ENCODE data around the gene SMG1. TPM values are rescaled to one million over a fixed set of nuclear protein-coding genes. Genes with fewer than 3 reads are reported as not detected.

The SMG1 gene
- total RNA-seq, 1 donor from 2014 or later, result 49.5 TPM

DNA sequence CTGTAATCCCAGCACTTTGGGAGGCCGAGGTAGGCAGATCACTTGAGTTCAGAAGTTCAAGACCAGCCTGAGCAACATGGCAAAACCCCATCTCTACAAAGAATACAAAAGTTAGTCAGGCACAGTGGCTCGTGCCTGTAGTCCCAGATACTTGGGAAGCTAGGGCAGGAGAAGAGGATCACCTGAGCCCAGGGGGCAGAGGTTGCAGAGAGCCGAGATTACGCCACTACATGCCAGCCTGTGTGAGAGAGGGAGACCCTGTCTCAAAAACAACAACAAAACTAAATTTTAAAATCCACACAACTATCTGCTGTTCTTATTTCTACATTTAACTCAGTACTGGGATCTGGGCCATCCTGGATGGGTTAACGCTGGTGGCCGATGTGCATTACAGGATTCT is 83.6 kb downstream of the SMG1 start:
- ATAC-seq, result no peak

DNA sequence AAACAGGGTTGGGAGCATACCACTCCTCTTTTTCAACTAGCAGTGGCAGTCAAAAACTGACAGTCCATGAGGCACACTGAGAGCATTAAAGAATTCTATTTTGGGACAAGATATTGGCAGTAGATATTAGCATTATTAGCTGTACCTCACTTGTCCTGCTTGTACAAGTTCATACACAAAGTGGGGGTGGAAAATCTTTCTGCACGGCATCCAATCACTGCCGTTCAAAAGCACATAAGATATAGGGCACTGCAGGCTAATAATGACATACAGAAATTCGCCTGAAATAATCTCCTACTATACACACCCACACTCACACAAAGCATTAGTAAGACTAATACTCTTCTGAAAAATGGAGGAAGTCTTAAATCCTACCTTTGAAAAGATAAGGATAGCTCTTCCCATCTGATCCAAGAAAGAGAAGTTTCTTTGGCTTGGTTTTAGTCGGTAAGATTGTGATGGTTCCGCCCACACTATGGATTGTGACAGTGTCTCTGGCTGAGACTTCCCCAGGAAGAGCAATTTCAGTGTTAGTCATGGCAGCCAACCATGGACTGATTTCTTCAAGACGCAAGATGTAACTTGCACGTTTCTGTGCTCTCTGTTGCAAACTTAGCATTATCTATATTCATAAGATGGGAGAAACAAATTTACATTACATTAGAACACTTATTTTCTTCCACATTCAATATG is 84.2 kb downstream of the SMG1 start:
- peak; percentile 80 for ATAC-seq

DNA sequence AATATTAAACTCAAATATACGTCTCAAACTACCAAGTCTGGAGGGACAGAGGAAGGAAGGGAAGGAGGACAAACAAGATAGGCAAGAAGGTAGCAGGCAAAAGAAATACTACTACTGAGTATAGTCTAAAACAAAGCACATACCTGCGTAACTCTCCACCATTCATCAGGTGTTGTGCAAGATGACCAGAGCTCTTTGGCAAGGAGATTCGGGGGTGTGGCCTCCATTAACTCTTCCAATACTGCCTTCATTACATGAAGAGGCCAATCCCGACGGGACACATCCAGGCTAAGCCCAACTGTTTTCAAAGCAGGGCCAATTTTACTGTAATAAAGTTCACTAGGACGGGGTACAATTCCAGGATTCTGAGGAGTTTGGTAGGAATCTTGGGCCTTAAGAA is 86.7 kb downstream of the SMG1 start:
- peak; percentile 91 for ATAC-seq

DNA sequence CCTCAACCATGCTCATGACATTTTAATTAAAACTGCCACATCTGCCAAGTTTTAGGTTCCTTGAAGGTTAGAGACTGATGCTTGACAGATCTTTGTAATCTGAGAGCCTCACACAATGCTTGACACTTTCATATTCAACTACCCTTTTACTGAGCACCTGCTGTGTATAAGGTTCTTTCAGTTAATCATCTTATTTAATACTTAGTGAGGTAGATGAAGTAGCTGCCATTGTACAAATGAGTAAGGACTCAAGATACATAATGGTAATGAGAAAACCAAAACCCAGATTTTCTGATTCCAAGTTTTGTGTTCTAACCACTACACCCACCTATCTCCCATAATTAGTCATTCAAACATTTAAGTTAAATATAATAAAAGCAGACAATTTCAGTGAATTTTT is 89.5 kb downstream of the SMG1 start:
- no peak for ATAC-seq

DNA sequence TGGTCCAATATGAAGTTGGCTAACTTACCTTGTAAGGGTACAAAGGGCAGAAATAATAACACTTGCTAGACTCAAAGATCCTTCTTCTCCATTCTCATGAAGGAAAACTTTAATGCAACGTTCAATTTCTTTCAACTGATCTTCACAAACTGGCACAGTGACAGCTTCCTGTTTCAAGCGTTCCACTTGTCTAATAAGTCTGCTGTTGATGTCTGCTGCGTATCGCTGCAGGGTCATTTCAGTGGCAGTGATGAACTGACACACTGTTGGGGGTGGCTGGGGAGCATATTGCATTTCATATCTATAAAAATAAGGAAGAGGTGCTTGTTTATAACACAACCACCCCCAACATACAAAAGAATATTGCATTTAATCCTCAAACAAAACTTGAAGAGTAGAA is 91.3 kb downstream of the SMG1 start:
- no peak for ATAC-seq

DNA sequence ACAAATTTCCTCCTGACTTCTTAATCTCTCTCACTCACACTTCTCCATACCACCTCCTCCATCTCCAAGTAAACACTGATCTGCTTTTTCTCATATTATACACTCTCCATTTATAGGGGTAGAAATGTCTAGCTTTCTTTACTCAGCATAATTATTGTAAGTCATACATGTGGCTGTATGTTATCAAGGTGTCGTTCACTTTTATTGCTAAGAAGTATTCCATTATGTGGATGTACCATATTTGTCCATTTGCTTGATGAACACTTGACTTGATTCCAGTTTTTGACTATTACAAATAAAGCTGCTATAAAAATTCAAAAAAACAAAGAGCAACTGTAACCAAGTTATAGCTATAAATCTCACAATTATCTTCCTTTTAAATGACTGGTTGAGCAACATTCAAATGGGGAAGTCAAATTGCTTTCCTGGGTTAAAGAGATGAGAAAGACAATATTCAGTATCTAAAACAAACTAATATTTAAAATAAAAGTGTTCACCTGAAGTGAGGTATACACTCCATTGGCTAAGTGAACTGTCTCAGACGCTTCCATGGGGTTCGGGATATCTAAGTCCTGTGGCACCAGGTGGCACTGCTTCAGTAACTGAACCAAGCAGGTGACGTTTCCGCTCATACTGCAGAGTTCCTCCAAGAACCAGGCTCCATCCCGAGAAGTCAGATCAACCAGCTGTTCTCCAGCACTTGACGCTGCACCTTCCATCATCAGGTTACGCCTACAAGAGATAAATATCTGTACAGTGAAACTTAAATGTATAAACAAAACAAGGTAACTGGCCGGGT is 92.3 kb downstream of the SMG1 start:
- no peak for ATAC-seq

DNA sequence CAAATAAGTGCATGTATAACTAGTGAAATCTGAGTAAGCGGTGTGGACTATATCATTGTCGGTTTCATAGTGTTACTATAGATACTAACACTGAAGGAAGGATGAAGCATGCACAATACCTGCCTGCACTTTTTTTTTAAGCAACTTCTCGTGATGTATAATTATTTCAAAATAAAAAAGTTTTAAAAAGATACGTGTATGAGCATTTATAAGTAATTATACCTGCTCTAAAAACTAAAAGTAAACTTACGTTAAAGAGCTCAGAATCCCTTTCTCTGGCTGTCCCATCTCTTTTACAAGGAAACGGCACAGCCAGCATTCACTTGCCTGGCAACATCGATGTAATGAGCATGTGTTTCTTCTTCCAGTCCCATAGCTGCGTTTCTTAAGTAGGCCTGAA is 93.6 kb downstream of the SMG1 start:
- ATAC-seq, result no peak

DNA sequence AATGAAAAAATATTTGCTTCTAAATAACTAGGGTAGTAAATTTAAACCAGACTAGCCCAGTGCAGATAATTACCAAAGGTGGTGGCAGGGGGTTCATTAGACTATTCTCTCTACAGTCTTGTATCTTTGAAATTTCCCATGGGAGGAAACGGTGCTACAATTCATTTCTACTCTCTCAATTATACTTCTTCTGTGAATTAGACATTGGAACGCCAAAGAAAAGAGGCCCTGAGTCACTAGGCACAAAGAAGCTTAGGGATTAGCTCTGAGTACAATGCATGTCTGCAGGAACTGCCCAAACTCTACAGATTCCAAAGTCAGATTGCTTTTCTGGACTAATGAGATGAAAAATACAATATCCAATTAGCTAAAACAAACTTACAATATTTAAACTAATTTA is 94.2 kb downstream of the SMG1 start:
- peak; percentile 32 for ATAC-seq

DNA sequence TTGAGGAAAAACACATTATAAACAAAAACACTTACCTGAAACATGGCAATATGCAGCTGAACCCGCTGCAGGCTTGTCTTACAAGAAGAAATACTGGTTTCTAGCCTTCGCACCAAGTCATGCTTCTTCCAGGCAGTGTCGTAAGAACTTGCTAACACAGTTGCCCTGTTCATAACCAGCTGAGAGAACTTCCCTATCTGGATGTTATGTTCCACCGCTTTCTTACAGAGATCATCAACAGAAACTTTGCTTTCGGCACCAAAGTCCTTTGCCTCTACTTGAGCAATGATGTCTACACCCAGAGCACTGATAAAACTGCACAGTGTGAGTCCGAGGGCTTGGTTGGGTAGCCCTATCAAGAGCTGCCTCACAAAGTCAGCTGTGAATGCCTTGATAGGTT is 97.0 kb downstream of the SMG1 start:
- ATAC-seq, result no peak

DNA sequence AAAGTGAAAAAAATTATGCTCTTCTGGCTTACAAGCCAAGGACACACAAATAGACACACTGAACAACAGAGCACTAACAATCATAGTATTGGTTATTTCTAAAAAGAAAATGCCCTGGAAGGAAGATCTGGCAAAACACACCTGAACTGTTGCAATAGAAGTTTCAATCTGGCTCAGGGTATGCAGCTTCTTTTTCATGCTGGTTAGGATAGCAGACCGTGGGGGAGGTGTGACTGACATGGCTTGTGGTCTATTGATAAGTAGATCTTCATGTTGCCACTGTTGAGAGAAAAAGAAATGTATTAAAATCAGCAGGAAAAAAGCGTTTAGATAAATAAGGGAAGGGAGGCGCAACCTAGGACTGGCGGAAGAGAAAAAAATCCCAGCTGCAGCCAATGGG is 98.3 kb downstream of the SMG1 start:
- ATAC-seq, result no peak

DNA sequence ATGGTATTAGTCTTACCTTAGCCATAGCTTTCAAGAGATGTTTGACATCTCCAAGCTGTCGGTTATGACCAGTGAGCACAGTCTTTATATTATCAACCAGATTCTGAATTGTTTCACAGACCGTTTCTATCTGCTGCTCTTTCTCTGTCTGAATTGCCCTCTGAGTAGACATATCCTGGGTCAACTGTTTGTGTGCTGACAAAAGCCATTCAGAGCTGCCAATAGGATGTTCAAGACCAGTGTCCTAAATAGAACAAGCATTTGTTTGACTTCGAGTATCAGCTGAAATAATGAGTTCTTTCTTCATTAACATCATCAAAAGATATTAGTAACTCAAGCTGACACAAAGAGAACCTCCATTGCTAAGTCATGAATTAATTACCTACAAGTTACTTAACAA is 109.9 kb downstream of the SMG1 start:
- no peak for ATAC-seq

DNA sequence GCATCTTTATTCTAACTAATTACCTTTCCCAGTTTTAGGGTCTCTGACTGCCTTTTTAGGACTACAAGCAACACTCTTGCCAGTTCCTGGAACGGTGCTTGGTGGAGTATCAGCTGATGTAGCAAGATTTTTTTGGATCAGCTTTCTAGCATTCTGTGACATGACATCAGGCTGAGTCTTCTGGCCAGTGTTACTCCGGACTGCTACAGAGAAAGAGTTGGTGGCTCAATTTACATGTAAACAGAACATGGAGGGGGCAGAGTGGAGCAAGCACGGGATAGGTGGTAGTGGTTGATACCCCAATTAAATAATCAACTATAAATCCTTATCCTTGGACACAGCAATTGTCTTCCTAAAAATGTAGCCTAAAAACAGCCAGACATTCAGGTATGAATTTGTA is 114.3 kb downstream of the SMG1 start:
- no peak for ATAC-seq

DNA sequence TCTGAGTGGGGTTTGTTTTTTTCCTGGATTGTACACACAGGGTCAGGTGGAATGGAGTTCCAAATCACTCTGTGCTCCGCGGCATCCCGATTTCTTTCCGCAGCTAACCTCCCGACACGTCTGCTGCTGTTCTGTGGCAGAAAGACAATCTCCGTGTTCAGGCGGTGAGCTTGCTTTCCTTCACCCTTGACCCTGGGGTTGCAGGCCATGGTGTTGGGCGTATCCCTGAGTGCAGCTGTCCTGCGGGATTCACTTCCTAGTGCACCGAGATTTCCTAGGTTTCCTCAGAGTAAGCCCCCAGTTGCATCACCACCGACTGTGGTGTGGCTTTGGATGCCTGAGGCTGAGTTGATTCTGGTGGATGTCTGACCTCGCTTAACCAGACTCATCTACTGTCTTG is 117.0 kb downstream of the SMG1 start:
- no peak for ATAC-seq

DNA sequence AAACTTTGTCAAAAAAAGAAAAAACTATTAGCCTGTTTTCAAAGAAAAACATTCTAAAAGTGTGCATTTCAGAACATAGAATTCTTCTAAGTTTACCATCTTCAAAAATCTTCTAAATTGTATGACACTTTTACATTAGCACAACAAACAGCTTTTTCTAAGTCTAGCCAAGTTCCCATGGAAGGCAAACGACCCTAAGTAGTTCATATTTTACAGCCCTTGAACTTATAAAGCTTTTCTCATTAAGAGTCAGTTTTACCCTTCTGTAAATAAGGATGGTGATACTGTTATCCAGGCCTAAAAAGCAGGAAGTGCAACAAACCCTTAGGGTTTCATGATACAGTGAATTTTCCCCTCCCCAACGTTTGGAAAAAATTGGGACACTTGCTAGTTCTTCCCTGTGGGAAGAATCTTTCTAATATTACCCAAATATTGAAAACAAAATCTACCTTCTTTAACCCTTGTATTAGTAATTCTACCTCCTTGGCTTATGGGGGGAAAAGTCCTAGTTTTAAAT is 120.9 kb downstream of the SMG1 start:
- ATAC-seq, result no peak

DNA sequence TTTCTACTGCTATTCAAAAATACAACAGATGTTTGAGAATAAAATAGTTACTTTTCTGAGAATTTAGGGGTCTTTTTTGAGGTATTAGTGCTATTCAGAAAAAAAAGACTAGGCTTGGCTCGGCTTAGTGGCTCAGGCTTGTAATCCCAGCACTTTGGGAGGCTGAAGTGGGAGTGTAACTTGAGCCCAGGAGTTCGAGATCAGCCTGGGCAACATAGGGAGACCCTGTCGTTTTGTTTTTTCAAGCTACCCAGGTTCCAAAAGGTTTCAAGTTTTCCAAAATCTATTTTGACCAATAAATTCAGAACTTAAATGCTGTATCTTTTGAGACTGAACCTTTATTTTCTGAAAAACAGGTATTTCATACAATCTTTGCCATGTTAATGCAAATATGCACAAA is 121.7 kb downstream of the SMG1 start:
- no peak for ATAC-seq

DNA sequence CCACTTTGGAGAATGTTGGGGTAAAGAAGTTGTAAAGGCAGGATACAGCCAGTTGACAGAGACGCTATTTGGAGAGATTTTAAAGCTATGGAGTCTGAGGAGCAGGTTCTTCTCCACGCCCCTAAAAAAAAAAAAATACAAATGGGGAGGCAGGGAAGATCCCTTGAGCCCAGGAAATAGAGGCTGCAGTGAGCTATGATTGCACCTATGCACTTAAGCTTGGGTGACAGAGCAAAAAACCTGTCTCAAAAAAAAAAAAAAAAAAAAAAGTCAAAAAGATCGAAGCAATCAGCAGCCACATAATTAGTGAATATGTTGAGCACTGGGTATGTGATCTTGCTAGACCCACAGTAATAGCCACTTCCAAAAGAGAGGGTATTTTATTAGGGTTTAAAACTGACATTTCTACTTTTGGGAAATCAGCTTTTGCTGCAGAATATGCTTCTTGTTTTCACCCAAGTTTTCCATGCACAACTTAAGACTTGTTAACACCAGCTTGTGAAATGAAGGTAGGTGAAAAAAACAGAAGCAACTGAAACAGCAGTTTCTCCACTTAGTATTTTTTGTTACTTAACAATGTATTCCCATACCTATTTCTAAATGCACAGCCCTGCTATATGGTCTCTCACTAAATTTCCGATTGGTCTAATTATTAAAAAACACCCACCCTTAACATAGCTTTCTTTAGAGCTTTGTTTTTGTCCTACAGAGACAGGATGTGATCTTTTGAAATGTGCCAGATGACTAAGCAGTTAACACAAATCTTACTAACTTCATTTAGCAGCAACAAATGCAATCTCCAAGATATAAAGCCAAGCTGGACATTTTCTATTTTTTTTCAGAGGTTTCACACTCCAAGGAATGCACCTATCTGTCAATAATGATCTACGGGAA is 122.4 kb downstream of the SMG1 start:
- ATAC-seq, result no peak

DNA sequence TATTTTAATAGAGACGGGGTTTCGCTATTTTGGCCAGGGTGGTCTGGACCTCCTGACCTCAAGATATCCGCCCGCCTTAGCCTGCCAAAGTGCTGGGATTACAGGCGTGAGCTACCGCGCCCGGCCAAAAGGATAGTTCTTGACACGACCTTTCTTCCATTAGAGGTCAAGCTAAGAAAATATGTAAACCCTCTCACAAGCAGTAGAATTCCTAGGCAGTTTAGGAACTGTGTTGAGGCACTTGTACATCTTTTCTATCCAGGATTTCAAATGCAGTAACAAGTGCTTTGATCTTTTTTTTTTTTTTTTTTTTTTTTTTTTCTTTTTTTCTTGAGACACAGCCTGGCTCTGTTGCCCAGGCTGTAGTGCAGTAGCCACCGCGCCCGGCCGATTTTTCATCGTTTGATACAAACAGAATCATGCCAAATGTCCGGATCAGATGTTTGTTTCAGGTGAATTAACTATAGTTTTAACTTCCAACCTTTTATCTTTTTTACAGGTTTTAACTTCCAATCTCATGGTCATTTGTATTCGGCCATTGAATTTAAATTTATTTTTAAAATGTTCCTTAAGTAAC is 123.4 kb downstream of the SMG1 start:
- no peak for ATAC-seq

DNA sequence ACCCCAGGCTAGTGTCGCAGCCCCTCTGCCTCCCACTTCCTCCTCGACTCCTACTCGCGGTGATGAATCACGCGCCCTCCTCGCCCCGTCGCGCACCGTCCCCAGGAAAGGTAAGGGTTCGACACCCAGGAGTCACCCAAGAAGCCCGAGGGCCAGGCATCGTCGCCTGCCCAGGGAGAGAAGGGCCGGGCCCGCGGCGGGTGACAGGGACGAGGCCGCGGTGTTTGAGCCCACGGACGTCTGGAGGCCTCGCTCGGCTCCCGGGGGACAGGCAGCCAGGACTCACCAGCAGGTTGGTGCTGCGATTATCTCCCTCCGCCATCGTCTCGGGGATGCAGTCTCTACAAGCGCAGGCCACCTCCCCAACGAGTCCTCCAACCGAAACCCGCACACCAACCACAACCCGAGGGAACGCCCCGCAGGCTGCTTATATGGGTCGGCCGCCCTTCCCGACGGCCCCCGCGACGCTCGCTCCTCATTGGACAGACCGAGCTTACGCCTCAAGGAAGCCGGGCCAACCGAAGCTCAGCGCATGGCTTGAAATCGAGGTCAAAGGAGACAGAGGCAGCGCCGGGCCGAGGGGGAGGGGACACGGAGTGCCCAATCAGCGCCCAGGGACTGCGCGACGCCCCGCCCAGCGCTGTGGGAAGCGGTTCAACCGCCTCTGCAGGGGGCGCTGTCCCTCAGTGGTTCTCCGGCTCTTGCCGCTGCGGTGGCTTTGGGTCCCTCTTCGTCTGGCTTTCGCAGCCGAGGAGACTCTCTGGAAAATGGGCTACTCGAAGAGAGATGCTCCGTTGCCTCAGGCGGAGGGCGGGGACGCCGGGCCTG is 124.8 kb downstream of the SMG1 start, which contains the start of gene ARL6IP1:
Gene ARL6IP1 (minus strand): TSS at position 405 of the 828 bp plus-strand sequence. CDS start 83 bp downstream, at position 322.
- ATAC-seq, result peak; percentile 99

DNA sequence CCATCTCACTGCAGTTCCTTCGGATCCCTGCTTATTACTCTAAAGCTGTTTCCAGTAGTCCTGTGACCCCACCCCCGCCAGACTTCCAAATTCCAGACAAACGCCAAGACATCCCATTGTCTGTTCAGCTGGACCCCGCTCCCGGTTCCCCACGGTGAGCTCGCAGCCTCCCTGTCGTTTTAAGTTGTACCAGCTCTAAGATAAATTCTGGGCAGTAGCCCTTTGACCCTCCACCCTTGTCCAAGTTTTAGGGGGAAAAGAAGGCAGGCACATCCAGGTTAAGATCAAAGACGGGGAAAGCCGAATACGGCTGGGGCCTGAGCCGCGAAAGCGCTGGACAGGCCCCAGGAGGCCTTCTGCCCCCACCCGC is 125.4 kb downstream of the SMG1 start:
- ATAC-seq, result no peak

DNA sequence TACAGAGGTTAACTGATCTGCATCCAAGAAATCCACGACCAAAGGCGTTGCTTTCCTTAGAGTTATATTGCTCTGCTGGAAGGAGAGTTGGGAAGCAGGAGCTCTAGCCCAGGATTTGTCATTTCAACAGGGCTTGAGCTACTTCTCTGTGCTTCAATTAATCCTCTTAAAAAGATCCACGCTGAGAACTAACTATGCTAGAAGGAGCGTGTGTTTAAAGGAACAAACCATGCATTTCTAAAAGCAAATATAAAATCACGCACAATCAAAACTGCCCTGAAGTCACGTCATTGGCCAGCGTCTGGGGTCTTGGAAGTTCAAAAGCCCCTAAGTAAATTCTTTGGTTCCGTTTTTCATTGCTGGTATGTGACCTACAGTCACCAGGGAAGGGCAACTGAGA is 125.9 kb downstream of the SMG1 start:
- ATAC-seq, result no peak

DNA sequence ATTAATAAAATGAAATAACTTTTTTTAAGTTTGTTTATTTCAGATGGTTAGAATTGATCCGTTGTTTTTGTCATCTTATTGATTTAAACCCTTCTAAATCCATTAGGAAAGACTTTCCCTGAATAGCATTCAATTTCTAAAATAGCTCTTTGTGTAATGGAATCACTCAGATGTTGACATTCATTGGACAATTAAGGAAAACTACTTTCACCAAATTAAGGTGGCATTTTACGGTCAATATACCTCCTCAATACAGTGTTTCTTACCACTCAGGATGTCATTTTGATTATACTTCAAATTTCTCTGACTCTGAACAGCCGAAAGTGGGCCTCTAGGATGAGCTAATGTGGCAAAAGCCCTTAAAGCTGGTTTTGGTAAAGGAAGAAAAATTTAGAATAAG is 126.7 kb downstream of the SMG1 start:
- no peak for ATAC-seq

DNA sequence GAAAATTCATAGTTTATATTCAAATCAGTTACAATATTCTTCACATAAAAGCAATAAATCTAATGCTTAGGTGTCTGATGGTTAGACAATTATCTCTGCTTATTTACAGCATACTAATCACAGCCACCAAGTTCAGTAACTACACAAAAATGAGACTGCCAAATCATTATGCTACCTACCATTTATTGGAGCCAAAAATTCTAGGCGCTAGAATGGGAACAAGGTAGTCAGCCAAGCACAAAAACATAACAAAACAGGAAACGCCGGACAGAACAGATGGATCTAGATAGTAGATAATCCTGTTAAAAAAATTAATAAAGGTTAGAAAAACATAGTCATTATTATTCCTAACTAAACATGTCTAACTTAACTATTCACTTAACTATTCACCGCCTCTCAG is 128.5 kb downstream of the SMG1 start:
- ATAC-seq, result no peak
